Posterior vena cava (tissue), 2 donors: ENCODE data around the gene OR10G2. TPM values are rescaled to one million over a fixed set of nuclear protein-coding genes. Genes with fewer than 3 reads are reported as not detected.
"Not testable (repeated sequence)": the region's sequence is repeated elsewhere in the genome, so short reads cannot be mapped to it uniquely, and the experiment has no call there.

Source experiments
- DNase-seq: peaks from one replicate; pipeline ENCODE4 v3.0.0-alpha.2; 2020; ENCODE audit warnings: low spot score
- intact Hi-C, 2 donors: fragments of 100-400 bp; cut with DNase I; formaldehyde crosslinking; loops; one replicate each; pipeline versions ENCODE4 v1.14.1 to v1.14.2; 2022 to 2023
- long read RNA-seq, 2 donors: library from polyadenylated mRNA; unstranded; transcript quantifications; one replicate each; pipeline ENCODE4 v2.0.0, GENCODE V29; 2020 to 2021
- total RNA-seq, 2 donors: library from RNA; stranded (reverse); fragmentation: NEBNext Ultra II Directional; extraction: Animal tissue kit (Norgen Biotek cat#: 25700); gene quantifications; one replicate each; pipeline ENCODE4 v1.2.1, GENCODE V29; 2021
- donor health status: DM: yes; HTN: yes; CAD: no.
- donor health status: DM: yes; HTN: yes; CAD: no.

The OR10G2 gene
- not detected for total RNA-seq
- long read RNA-seq, donor 1: 0 reads
- long read RNA-seq, donor 2: 0 reads

GRCh38 chr14:21634840-21635239 is at the start of gene OR10G2:
TSS of gene OR10G2 (minus strand) at chr14:21634940. CDS start at chr14:21634842, 98 bp downstream.
- no peak for DNase-seq
- intact Hi-C loops: no loop called here

- no peak for DNase-seq
- intact Hi-C loops: no loop called here
Observed at GRCh38 chr14:21680072-21680471, 45.3 kb upstream of the OR10G2 start.

GRCh38 chr14:21675566-21675965 is 40.8 kb upstream of the OR10G2 start:
- DNase-seq: no peak
- intact Hi-C loops: no loop called here

- intact Hi-C loops: no loop called here
- DNase-seq: no peak
Observed at GRCh38 chr14:21673718-21674117, 39.0 kb upstream of the OR10G2 start, which contains the start of gene OR4E1. TSS of gene OR4E1 (minus strand) at chr14:21673818. CDS start at chr14:21670935, 2,883 bp downstream.

GRCh38 chr14:21672116-21672515 is 37.4 kb upstream of the OR10G2 start:
- no peak for DNase-seq
- intact Hi-C loops: no loop called here

- intact Hi-C loops: no loop called here
- DNase-seq: no peak
Observed at GRCh38 chr14:21671371-21671770, 36.6 kb upstream of the OR10G2 start.

GRCh38 chr14:21669284-21669683 is 34.5 kb upstream of the OR10G2 start:
- no peak for DNase-seq
- intact Hi-C loops: no loop called here

- intact Hi-C loops: no loop called here
- DNase-seq: no peak
Observed at GRCh38 chr14:21668377-21668776, 33.6 kb upstream of the OR10G2 start.

GRCh38 chr14:21656980-21657379 is 22.2 kb upstream of the OR10G2 start:
- intact Hi-C loops: no loop called here
- no peak for DNase-seq

- intact Hi-C loops: no loop called here
- DNase-seq: no peak
Observed at GRCh38 chr14:21654215-21654614, 19.5 kb upstream of the OR10G2 start.

GRCh38 chr14:21653331-21653885 is 18.7 kb upstream of the OR10G2 start, which contains the start of gene OR4E2:
TSS of gene OR4E2 (plus strand) at chr14:21653835. CDS start at chr14:21665083, 11,248 bp downstream.
- DNase-seq: no peak
- intact Hi-C loops: no loop called here

GRCh38 chr14:21652209-21652808 is 17.6 kb upstream of the OR10G2 start:
- intact Hi-C loops: no loop called here
- DNase-seq: no peak

GRCh38 chr14:21647380-21647779 is 12.6 kb upstream of the OR10G2 start:
- DNase-seq: no peak
- intact Hi-C loops: no loop called here

GRCh38 chr14:21643407-21643806 is 8.7 kb upstream of the OR10G2 start:
- intact Hi-C loops: no loop called here
- DNase-seq: no peak

- DNase-seq: no peak
- intact Hi-C loops: no loop called here
Observed at GRCh38 chr14:21642683-21643082, 7.9 kb upstream of the OR10G2 start.

GRCh38 chr14:21631084-21631483 is 3.7 kb downstream of the OR10G2 start:
- DNase-seq: no peak
- intact Hi-C loops: no loop called here

GRCh38 chr14:21630503-21630902 is 4.2 kb downstream of the OR10G2 start:
- DNase-seq, intact Hi-C loops: not testable (repeated sequence)

- no peak for DNase-seq
- intact Hi-C loops: no loop called here
Observed at GRCh38 chr14:21626491-21627230, 8.1 kb downstream of the OR10G2 start.

GRCh38 chr14:21617614-21618013 is 17.1 kb downstream of the OR10G2 start:
- intact Hi-C loops: no loop called here
- DNase-seq: no peak

- DNase-seq: no peak
- intact Hi-C loops: no loop called here
Observed at GRCh38 chr14:21614240-21614639, 20.5 kb downstream of the OR10G2 start.

- intact Hi-C loops: no loop called here
- DNase-seq: no peak
Observed at GRCh38 chr14:21612324-21612723, 22.4 kb downstream of the OR10G2 start.
